MM.1S (cell line): Measurements from ENCODE around the gene TCF3.

Source experiments
- DNase-seq: peaks from one replicate; pipeline ENCODE4 v3.0.0-alpha.2; 2015
- H2AFZ ChIP-seq: fragments of 300-600 bp; sonication (generic); 2 replicates; pipeline ENCODE4 v1.6.0; 2016; ENCODE audit warnings: antibody characterized with exemption, low read length
- H3F3A ChIP-seq: fragments of 300-600 bp; sonication (generic); 2 replicates; pipeline ENCODE4 v1.6.1; 2016; ENCODE audit warnings: mild to moderate bottlenecking, antibody characterized with exemption, low read length, moderate library complexity, mixed read lengths; ENCODE audit not compliant: insufficient read depth
- H3K27ac ChIP-seq: fragments of 300-600 bp; sonication (generic); 2 replicates; pipeline ENCODE4 v1.5.1; 2016; ENCODE audit warnings: mild to moderate bottlenecking, low read length
- H3K27me3 ChIP-seq: fragments of 300-600 bp; sonication (generic); replicated peaks from 2 replicates; pipeline ENCODE4 v1.6.0; 2016; ENCODE audit warnings: low read length; ENCODE audit not compliant: insufficient read depth
- H3K36me3 ChIP-seq: fragments of 300-600 bp; sonication (generic); replicated peaks from 2 replicates; pipeline ENCODE4 v1.6.1; 2016; ENCODE audit warnings: mild to moderate bottlenecking, low read length, mixed read lengths; ENCODE audit not compliant: insufficient read depth
- H3K4me1 ChIP-seq: fragments of 300-600 bp; sonication (generic); 2 replicates; pipeline ENCODE4 v1.6.1; 2016; ENCODE audit warnings: low read length, mixed read lengths
- H3K4me2 ChIP-seq: fragments of 300-600 bp; sonication (generic); 2 replicates; pipeline ENCODE4 v1.6.0; 2016; ENCODE audit warnings: low read depth, low read length
- H3K4me3 ChIP-seq: fragments of 300-600 bp; sonication (generic); 2 replicates; pipeline ENCODE4 v1.5.1; 2016; ENCODE audit warnings: low read length, mixed read lengths
- H3K79me2 ChIP-seq: fragments of 300-600 bp; sonication (generic); 2 replicates; pipeline ENCODE4 v1.6.1; 2016; ENCODE audit warnings: mixed run types, low read length, mixed read lengths
- H3K9ac ChIP-seq: fragments of 300-600 bp; sonication (generic); 2 replicates; pipeline ENCODE4 v1.6.1; 2016; ENCODE audit warnings: low read length, mixed read lengths
- H3K9me2 ChIP-seq: fragments of 300-600 bp; sonication (generic); replicated peaks from 2 replicates; pipeline ENCODE4 v1.6.1; 2016; ENCODE audit warnings: mild to moderate bottlenecking, low read length, mixed read lengths; ENCODE audit not compliant: insufficient read depth
- H3K9me3 ChIP-seq: fragments of 300-600 bp; sonication (generic); replicated peaks from 2 replicates; pipeline ENCODE4 v1.6.1; 2016; ENCODE audit warnings: mild to moderate bottlenecking, low read length, mixed read lengths; ENCODE audit not compliant: insufficient read depth
- H4K20me1 ChIP-seq: fragments of 300-600 bp; sonication (generic); 2 replicates; pipeline ENCODE4 v1.6.1; 2016; ENCODE audit warnings: mild to moderate bottlenecking, low read length, moderate library complexity, mixed read lengths; ENCODE audit not compliant: insufficient read depth
- CTCF ChIP-seq: fragments of 300-600 bp; sonication (generic); IDR thresholded peaks from 2 replicates; pipeline ENCODE4 v1.5.1; 2016; ENCODE audit warnings: antibody characterized with exemption, low read length, mixed read lengths
- EZH2 ChIP-seq: fragments of 300-600 bp; sonication (generic); optimal IDR thresholded peaks from 2 replicates; pipeline ENCODE3; 2017; ENCODE audit warnings: low read depth, mild to moderate bottlenecking, antibody characterized with exemption, low read length, mixed read lengths
- EZH2phosphoT487 ChIP-seq: fragments of 300-600 bp; sonication (generic); IDR thresholded peaks from 2 replicates; pipeline ENCODE4 v1.6.1; 2018; ENCODE audit warnings: antibody characterized with exemption, low read length

TCF3 gene

GRCh38 chr19:1652471-1653299 lies at the start of gene TCF3:
Gene TCF3, minus strand, starts transcription at chr19:1652615. Its CDS starts 2,367 bp downstream, at chr19:1650248.
- peak within 1 kb of the TSS; percentile 86 for H3K27ac ChIP-seq
- no peaks in the 10 kb centered on the region for H4K20me1 ChIP-seq
- peak within 1 kb of the TSS; percentile 96 for H3K9ac ChIP-seq
- TF ChIP-seq EZH2phosphoT487: no peak
- TF ChIP-seq EZH2: no peak
- no peak for TF ChIP-seq CTCF
- DNase-seq: peak; percentile 100
- no peaks in the 10 kb centered on the region for H3K9me3 ChIP-seq
- peaks cover 20% of the 10 kb centered on the region for H3K4me1 ChIP-seq
- H3K79me2 ChIP-seq: peaks cover 38% of the 10 kb centered on the region
- peaks cover 36% of the 10 kb centered on the region for H3F3A ChIP-seq
- no peaks in the 10 kb centered on the region for H3K27me3 ChIP-seq
- H3K4me2 ChIP-seq: peak within 1 kb of the TSS; percentile 87
- H2AFZ ChIP-seq: peak within 1 kb of the TSS; percentile 99
- no peaks in the 10 kb centered on the region for H3K9me2 ChIP-seq
- peak within 1 kb of the TSS; percentile 82 for H3K4me3 ChIP-seq
- no peaks in the 10 kb centered on the region for H3K36me3 ChIP-seq

GRCh38 chr19:1700733-1701663 lies 48.6 kb upstream of the TCF3 start:
- Histone ChIP-seq H3K4me1 (no peaks in the 10 kb centered on the region), H3K4me2 (no peak overlapping the region)

More at GRCh38 chr19:1700733-1701663, 48.6 kb upstream of the TCF3 start:
- DNase-seq: no peak
- Histone ChIP-seq H3K27ac (no peak overlapping the region), H3K36me3 (no peaks in the 10 kb centered on the region), H3K79me2 (no peaks in the 10 kb centered on the region), H3F3A (no peaks in the 10 kb centered on the region), H4K20me1 (no peaks in the 10 kb centered on the region), H3K9me3 (no peaks in the 10 kb centered on the region), H3K4me3 (no peak overlapping the region), H2AFZ (no peak overlapping the region), H3K9me2 (no peaks in the 10 kb centered on the region), H3K27me3 (peaks cover 88% of the 10 kb centered on the region), H3K9ac (no peak overlapping the region)
- peak; percentile 76; the same call in 1 of the 2 replicates for TF ChIP-seq EZH2phosphoT487
- TF ChIP-seq EZH2: peak; percentile 88
- TF ChIP-seq CTCF: no peak
